ENCODE results near the gene LGSN.
"Not testable (repeated sequence)": the region's sequence is repeated elsewhere in the genome, so short reads cannot be mapped to it uniquely, and the experiment has no call there.

The LGSN gene

DNA sequence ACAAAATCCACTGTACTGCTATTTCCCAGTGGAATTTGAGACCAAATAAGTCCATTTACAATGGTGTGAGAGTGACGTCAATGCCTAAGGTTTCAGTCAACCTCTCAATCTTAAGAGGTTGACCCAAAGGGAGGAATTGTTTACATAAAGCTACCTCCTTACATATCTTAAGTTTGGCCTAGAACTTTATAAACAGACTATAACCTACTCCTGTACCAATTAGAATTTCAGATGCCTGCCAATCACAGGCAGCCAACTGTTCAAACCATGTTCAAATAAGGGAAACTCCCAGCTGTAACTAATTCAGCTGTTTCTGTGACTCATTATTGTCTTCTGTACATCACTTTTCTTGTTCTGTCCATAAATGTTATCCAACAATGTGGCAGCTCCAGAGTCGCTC, 14.5 kb downstream of the LGSN start:
- DNase-seq (ENCODE audit: low spot score), result peak; percentile 27

- no peak for DNase-seq (ENCODE audit: low spot score)
These were observed 16.3 kb downstream of the LGSN start for GRCh38 chr6:63303476-63303875.

- no peak for DNase-seq (ENCODE audit: low spot score)
These were observed 20.1 kb downstream of the LGSN start for GRCh38 chr6:63299667-63300066.

DNA sequence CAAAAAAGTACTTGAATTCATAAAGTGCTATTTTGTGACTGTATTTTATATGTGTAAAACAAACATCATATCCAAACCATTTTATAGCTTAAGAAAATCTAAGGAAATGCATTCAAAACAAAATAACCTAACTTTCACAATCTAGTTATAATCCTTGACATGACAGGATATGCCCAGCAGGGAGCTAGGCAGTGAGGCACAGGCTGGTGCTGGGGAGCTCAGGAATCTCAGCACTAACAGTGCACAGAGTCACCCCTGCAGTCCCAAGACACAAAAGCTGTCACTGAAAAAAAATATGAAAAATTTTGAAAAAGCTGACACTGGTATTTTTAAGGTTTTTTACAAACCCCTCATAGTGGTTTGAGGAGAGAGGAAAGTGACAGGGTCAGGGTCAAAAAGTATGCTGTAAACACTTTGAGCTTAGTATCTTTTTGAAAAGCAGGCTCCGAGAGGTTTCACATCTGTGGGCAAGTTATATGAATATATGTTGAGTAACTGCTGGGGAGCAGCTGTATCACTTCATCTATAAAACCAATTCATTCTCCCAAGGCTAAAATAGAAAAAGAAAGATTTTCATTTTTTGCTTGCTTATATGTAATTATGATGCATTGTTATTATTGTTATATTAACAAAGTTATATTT, 24.1 kb downstream of the LGSN start:
- DNase-seq (ENCODE audit: low spot score), result no peak

DNA sequence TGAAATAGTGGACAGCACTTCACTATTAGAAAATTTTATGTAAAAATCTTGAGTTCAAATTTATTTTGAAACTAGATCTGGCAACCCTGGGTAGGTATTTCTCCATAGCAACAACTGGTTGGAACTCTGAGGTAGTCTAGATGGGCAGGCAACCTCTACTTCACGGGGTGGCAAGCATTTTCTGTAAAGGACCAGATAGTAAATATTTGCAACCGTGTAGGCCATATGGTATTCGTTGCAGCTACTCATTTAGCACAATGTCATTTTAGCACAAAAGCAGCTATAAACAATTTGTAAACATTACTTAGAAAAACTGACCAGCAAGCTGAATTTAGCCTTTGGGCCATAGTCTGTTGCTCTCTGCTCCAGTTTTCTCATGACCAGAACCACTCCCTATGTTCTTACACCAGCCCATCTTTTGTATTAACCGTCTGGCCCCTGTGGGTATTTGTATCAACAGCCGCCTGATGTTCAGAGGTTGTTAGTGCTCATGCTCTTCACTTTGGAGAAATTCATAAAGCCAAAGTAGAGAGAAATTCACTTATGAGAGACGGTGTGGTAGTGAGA, 29.2 kb downstream of the LGSN start:
- DNase-seq (ENCODE audit: low spot score), result no peak

GRCh38 chr6:63289269-63289872, 30.4 kb downstream of the LGSN start:
- no peak for DNase-seq (ENCODE audit: low spot score)

- DNase-seq (ENCODE audit: low spot score), result no peak
These were observed 39.1 kb downstream of the LGSN start for GRCh38 chr6:63280639-63281180.

- DNase-seq (ENCODE audit: low spot score), result no peak
These were observed 40.9 kb downstream of the LGSN start for GRCh38 chr6:63278916-63279315.

GRCh38 chr6:63275953-63276352, 43.8 kb downstream of the LGSN start:
- DNase-seq (ENCODE audit: low spot score), result no peak

GRCh38 chr6:63274795-63275430, 44.9 kb downstream of the LGSN start:
- DNase-seq (ENCODE audit: low spot score), result not testable (repeated sequence)

- peak; percentile 47 for DNase-seq (ENCODE audit: low spot score)
These were observed 47.4 kb downstream of the LGSN start for GRCh38 chr6:63272397-63272796.

- DNase-seq (ENCODE audit: low spot score), result no peak
These were observed 50.3 kb downstream of the LGSN start for GRCh38 chr6:63269470-63269869.

DNA sequence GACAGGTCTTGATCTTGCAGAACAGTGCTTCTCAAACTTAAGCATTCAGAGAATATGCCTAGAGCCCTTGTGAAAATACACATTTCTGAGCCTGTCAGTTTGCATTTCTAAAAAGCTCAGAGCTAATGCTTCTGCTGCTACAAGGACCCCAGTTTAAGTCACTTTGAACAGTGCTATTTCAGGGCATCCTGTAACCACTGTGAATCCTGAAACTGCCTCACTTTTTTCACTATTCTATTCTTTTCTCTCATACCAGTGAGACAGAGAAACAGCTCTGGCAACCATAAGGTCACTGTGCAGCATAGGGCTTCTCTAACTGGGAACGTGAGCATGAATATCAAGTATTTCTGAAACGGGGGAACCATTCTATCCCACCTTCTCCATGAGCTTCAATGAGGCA, 51.2 kb downstream of the LGSN start:
- no peak for DNase-seq (ENCODE audit: low spot score)

DNA sequence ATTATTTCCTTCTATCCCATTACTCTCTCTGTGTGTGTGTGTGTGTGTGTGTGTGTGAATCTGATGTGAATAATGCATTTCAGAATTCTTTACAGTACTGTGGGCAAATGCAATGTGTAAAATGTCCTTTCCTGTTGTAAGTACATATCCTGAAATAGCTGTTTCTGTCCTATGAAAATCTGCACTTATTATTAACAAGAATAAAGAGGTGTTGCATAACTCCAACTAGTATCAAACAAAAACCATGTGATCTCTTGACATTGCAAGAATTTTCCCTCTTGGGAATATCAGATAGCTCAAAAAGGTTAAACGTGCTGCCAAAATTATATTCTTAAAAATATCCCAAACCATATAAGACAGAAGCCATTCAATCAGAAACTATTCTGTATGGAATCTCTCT, 52.0 kb downstream of the LGSN start:
- DNase-seq (ENCODE audit: low spot score), result no peak

- no peak for DNase-seq (ENCODE audit: low spot score)
These were observed 52.7 kb downstream of the LGSN start for GRCh38 chr6:63267046-63267445.

DNA sequence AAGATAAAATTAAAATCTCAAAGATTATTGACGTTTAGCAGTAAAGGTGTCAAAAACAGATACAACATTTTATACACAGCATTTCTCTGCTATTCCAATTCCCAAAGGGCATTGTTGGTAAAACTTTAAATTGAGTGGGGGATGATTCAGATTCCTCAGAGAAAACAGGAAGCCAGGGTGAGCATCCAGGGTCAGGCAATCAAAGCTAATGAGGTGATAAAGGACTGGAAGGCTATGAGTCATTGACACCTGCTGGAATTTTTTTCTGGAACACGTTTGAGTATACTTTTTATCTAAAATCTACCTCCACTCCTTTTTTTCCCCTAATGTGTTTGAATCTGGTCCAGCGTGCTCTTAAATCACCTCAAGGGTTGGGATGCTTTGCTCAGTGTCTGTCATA, 56.3 kb downstream of the LGSN start:
- DNase-seq (ENCODE audit: low spot score), result peak; percentile 24

- no peak for DNase-seq (ENCODE audit: low spot score)
These were observed 58.0 kb downstream of the LGSN start for GRCh38 chr6:63261820-63262219.

DNA sequence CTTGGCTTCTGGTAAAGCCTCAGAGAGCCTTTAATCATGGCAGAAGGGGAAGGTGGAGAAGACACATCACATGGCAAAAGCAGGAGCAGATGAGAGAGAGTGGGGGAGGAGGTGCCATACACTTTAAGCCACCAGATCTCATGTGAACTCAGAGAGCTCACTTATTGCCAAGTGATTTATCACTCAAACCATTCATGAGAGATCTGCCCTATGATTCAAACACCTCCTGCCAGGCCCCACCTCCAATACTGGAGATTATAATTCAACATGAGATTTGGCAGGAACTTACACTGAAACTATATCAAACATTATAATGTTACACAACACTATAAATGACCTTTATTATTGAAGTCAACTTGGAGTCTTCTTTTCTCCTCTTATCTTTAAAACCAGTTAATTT, 60.6 kb downstream of the LGSN start:
- no peak for DNase-seq (ENCODE audit: low spot score)

DNA sequence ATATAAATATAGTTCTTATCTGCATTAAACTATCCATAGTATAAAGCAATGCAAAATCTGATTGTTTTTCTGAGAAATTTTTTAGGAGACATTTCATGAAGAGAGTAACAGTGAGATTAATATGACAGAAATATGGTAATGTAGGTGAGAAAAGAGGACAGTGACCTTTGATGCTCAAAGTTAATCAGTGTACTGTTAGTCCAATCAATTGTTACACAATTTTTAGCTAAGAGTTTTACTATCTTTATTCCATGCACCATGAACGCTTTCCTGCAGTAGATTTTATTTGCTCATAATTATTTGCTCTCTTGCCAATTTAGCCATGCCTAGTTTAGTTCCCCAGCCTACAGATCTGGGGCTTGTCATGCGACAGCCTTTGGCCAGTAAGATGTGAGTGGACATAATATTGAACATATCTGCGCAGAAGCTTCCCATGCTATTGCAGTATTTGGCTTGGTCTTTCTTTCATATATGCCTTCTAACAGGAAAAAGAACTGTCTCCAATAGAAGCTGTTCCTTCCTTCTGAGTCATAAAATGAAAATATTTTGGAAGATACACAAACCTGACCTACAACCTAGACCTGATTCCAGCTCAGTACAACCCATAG, 69.8 kb downstream of the LGSN start:
- no peak for DNase-seq (ENCODE audit: low spot score)

DNA sequence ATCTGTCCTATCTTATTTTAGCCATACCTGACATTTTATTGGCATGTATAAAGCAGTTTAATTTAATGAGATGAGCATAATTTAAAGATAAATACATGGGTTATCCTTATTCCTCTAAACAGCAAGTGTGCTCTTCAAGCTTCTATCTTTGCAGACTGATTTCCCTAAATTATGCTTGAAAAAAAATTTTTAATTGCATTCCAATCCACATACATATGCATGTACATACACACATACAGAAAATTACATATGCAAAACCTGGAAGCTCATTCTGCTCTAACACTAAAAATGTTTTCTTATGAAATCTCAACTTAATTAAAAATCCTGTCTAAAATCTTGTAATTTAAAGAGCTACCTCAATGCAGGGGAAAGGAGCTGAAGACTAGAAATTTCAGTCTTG, 73.2 kb downstream of the LGSN start:
- DNase-seq (ENCODE audit: low spot score), result no peak

GRCh38 chr6:63245909-63246308, 73.9 kb downstream of the LGSN start:
- no peak for DNase-seq (ENCODE audit: low spot score)

GRCh38 chr6:63245420-63245819, 74.4 kb downstream of the LGSN start:
- no peak for DNase-seq (ENCODE audit: low spot score)

GRCh38 chr6:63236398-63236817, 83.4 kb downstream of the LGSN start:
- DNase-seq (ENCODE audit: low spot score), result no peak
